DMS114 treated with DMSO at 0.1 percent for 48 hours (cell line): Measurements from ENCODE around the gene PTPN23.

Source experiments
- DNase-seq: peaks from one replicate; lab custom pipeline; 2025; ENCODE audit not compliant: unreplicated experiment; lab: John Stamatoyannopoulos, UW

The PTPN23 gene

DNA sequence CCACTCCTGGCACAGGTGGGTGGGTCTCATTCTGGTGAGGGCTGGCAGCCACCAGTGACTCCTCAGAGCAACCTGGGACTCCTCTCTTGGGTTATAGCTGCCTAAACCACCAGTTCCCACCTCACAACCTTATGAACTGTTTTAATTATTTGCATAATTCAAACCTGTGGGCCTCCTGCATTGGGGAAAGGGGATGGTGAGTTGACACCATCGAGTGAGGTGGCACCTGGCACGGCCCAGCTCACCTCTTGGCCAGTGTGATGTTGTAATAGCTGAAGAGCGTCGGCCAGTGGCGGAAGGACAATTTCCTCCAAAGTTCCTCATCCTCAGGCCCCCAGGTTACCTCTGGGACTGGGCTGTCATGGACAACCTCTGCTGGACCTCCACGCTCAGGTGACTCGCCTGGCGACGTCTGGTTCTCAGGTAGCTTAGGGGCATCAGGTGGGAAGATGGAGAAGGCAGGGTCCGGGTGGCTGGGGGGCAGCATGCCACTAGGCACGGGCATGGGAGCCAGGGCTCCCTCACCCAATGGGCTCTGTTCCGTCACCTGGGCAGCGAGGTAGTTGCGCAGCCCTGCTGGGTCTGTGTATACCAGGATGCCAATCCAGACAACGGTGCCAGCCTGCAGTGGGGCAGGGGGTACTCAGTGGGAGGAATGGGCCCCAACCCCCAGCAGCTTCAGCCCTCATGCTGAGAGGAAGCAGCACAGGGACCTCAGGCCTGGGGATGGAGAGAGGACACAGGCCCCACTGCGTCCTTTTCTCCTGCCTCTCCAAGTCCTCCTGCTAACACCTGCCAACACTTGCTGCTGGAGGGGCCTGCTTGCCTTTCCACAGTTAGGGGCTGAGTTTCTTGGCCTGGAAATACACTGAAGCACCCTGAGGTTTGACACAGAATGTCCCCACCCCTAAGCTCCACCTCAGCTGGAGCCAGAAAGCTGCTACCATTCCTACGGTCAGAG, 38.5 kb downstream of the PTPN23 start:
- DNase-seq, result no peak

DNA sequence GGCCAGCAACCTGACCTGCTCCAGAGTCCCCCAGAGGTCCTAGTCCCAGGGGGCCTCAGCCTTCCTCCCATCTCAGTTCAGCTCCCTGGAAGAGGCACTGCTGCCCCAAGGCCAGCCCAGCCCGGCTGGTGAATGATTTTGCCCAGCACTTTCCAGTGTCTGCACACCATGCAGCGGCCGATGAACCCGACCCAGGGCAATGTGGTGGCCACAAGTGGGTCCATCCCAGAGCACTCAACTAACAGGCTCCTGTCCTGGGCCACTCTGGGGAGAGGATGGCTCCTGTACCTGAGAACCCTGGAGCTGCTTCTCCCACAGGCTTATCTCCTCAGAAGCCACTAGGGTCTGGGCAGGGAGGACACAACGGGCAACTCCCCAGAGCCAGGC, 39.2 kb downstream of the PTPN23 start:
- DNase-seq, result no peak

DNA sequence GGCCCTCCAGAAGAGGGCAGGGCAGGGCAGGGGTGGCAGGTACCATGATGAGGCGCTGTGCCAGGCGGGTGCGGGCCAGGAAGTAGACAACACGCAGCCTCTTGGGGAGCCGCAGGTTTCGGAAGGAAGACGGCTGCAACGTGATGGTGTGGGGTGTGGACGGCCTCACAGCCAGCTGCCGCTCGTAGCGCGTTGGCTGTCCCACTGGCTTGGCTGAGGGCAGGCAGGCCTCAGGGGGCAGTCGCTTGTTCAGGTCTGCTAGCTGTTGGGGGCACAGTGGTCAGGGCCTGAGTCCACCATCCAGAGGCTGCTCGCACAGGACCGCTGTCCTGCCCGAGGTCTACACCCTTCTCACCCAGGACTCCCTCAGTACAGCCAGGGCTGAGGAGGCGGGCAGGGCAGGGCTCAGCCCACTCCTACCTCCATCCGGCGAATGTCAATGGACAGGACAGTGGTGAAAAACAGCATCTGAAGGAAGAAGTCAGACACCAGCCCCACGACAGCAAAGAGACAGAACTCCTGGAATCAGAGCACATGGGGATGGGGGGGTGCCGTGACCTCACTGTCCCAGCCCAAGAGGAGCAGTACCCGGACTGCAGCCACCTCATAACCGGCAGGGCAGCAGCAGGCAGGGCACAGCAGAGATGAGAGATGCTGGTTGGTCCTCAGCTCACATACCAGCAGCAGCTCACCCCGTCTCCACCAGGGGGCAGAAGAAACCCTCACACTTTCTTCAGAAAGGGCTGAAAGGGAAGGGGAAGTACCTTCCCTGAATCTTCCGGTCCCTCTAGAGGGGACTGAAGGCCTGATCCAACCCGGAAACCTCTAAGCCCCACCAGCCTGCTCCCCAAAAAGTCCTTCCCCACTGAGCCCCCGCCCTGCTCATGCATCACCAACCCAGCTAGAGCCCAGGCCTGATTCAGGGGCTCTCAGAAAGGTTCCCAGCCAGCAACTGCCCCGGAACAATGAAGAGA, 40.0 kb downstream of the PTPN23 start:
- peak; percentile 73 for DNase-seq

DNA sequence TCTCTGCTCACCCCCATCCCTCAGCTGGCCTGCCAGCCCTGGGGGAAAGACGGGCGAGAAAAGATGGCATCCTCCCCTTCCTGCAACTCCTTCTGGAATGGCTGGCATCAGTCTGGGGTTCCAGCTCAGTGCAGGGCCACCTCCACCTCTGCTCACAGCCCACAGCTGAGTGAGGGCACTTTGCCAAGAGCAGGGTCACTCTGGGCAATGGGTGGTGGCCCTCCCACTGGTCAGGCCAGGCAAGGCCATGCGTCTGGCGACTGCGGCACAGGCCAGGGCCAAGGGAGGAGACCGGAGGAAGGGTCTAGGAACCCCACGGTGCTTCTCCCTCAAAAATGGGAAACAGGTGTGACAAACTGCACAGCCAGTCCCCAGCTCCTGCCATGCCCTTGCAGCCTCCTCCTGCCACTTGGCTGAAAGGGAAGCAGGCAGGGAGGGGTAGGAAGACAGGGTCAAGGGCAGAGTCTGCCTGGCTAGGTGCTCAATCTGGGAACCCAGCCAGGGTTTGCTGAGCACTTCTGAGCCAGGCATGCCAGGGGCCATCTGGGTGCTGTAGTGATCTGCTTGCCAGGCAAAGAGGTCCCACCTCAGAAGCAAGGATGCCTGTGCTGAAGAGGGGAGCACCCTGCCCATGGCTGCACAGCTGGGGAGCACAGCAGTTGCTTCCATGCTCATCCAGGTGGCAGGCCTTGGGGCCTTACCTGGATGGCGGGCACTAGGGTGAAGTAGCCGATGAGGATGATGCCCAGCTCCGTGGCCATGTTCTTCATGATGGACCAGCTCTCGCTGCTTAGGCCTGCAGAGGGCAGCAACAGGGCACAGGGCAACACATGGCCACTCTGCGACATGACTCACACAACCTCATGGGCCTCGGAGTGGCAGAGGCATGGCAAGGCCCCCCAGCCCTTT, 41.2 kb downstream of the PTPN23 start:
- no peak for DNase-seq

DNA sequence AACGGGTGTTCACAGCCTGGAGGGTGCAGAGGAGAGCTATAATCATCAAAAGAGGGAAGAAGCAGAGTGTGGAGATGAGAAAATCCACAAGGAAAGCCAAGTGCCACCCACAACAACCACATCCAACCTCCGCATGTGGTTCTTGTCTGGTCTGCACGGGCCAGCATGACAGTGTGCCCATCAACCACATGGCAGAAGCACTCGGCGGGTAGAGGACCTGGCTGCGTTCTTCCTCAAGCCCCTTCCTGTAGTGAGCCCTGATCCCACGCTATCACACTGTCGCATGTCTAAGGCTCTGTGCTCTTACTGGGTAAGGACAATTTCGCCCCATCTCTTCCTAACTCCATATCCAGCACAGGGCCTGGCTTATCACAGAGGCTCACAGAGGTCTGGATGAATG, 41.9 kb downstream of the PTPN23 start:
- DNase-seq, result no peak

DNA sequence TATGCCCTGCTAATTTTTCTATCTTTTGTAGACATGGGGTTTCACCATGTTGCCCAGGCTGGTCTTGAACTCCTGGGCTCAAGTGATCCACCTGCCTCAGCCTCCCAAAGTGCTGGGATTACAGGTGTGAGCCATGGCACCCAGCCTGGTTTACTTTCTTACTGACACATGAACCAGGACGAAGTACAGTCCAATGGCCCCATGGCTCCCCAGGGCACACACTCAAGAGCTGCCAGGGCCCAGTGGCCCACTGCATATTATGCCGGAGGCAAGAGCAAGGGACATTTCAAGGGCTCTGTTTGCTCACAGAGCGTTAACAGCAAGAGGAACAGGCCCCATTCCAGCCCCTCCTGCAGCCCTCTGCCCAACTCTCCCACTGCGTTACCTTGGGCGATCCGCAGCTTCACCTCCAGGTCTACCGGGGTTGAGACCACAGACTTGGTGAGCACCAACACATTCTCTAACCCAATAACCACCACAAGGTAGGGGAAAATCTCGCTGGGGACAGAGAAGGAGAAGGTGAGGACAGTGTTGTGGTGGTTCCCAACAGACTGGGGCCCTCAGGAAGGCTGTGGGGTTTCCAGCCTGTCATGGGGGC, 42.8 kb downstream of the PTPN23 start:
- no peak for DNase-seq

DNA sequence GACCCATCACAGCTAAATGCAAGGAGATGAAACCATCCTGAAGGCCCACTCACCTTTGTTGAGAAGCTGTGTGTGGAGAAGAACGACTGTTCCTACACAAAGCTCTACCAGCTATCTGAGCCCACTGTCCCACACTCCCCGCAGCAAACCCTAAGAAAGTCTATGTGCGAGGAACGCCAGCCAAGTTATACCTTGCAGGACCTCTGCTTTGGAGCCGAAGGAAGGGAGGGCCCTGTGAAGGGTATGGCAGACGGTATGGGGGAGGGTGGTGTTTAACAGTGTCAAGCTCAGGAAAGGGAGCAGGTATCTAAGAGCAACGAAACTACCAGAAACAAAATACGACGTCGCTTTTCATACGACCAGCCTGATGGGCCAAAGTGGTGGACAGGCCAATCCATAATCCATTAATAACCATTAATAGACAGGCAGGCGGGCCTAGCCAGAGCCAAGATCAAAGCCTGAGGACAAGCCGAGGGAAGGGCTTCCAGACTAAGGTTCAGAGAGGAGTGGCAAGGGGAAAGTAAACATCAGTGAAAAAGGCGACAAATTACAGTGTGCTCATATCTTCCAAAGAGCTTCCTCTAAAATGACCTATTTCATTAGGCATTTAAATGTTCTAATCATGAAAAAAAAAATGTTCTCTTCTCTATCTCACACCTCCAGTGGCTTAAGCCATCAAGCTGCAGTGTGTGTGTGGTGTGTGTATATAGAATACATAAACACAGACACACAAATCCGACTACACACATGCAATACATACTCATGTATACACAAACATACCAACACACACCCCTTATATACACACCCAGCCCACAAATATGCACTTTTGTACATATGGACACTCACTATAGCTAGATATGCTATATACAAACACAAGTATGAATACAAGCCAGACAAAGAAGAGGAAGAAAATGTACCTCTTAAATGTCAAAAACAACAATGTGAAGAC, 43.9 kb downstream of the PTPN23 start:
- no peak for DNase-seq

DNA sequence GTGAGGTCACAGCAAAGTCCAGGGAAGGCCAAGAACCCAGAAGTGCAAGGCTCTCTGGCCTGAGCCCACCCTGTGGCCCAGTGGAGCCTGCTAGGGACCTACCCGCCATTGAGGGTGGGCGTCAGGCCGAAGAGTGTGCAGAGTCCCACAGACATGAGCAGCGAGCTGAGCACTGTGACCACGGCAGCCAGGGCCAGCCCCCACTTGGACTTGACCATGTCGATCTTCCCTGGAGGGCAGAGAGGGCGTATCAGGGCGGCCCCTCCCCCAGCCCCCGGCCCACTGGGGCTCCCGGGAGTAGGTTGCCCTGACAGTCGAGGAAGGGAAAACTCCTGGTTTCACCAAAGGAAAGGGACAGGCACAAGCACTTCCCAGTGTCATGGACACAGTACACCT, 44.6 kb downstream of the PTPN23 start:
- no peak for DNase-seq

DNA sequence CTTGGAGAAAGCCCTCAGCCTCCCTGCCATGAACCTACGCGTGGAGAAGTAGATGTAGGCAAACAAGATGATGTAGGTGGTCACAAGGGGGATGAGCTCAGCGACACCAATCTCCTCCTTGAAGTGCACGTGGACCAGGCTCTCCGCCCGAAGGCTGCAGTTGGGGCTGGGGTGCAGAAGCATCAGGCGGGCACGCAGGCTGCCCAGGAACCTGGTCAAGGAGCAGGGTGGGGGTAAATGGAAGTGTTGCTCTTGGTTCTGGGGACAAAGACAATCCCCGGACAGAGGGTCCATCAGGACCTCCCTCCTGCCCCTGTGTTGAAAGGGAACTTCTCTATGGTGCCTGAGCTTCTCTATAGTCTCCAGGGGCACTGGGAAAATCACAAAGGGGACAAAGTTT, 45.1 kb downstream of the PTPN23 start:
- no peak for DNase-seq

DNA sequence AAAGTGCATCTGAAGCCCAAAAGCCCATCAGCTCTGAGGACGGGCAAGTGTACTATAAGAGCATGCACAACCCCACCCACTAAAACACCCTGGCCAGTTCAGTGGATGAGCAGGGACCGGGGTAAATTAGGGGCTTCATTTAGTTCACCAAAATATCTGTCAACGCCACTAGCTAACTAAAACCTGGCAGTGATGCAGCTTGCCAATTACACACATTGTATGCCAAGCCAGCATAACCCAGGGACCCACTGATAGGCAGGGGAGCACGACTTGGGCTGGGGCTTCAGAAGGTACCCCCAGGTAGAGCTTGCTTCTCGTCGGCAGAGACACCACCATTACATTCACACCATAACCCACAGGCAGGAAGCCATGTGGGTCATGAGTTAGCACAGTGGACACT, 47.0 kb downstream of the PTPN23 start:
- no peak for DNase-seq

DNA sequence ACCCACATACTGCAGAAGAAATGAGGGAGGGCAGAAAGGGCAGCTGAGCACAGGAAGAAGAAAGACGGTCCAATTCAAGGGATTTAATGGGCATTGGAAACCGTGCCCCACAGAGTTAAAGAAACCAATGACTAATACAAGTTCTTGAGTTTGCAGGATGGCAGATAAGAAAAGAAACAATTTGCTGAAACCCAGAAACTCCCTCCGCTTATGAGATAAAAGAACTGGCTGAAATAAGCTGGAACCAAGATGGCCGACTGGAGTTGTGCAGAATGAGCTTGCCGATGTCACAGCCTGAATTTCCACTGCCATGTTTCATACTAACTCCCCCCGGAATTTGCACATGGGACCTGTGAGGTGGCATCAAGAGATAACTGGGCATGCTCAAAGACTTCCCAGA, 47.8 kb downstream of the PTPN23 start:
- no peak for DNase-seq

DNA sequence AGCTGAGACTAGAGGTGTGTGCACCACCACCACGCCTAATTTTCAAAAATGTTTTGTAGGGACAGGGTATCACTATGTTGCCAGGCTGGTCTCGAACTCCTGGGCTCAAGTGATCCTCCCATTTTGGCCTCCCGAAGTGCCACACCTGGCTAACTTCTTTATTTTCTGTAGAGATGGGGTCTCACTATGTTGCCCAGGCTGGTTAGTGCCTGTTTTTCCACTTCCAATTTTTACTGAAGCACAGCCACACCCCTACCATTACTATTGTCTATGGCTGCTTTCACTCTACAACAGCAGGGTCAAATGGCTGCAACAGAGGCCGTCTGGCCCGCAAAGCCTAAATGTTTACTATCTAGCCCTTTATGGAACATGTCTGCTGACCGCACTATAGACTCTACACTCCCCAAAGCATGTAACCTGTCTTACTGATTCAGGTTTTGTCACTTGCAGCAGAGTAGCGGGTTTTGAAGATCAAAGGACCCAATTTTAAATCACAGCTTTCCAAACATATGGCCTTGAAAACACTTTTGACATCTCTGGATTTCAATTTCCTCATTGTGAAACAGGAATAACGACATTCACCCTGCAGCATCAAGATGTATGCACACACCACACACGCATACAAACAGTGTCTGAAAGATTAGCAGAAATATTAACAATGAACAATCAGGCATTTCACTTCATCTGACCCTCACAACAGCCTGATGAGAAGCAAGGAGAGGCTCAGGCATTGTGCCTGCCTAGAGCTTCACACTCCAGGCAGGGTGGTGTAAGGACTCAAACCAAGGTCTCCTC, 48.9 kb downstream of the PTPN23 start:
- no peak for DNase-seq

DNA sequence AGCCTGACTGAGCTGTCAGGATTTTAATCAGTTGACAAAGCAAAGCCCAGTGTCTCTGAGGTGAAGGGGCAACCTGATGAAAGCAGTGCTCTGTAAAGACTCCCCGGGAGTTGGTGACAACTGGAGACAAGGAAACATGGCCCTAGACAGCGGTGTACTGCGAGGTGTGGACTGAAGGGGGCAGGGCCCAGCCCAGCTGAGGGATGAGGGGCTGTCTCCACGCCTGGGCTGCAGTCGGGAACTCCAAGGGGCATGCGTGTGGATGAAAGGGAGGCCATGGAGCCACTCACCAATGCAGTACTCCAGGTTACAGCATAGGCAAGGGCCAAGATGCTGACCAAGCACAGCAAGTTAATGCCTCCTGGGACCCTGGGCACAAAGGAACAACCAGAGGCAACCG, 49.8 kb downstream of the PTPN23 start:
- no peak for DNase-seq

DNA sequence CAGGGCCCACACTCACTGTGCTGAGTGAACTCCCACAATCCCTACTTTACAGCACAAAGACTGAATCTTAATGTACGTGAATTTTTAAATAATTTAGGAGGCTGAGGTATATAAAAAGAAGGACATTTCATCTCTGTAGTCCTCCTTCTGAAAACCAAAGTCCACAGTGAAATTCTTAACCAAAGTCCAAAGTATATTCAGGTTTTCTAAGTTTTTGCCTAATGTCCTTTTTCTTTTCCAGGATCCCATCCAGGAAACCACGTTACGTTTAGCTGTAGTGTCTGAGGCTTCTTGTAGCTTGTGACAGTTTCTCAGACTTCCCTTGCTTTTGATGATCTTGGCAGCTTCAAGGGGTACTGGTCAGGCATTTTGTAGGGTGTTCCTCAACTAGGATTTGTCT, 50.4 kb downstream of the PTPN23 start:
- DNase-seq, result no peak

DNA sequence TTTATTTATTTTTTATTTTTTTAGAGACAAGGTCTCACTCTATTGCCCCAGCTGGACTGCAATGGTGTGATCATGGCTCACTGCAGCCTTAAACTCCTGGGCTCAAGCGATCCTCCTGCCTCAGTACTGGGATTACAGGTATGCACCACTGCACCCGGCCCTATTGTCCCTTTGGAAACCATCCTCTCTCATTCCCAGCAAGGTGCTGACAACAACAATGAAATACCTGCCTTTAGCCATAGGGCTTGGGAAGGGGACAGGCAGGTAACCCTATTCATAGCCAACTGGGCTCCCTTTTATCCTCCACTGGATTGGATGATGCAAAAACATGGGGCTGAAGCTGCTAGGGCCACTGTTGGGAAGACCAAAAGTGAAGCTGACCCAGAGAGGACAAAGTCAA, 51.9 kb downstream of the PTPN23 start:
- DNase-seq, result no peak

DNA sequence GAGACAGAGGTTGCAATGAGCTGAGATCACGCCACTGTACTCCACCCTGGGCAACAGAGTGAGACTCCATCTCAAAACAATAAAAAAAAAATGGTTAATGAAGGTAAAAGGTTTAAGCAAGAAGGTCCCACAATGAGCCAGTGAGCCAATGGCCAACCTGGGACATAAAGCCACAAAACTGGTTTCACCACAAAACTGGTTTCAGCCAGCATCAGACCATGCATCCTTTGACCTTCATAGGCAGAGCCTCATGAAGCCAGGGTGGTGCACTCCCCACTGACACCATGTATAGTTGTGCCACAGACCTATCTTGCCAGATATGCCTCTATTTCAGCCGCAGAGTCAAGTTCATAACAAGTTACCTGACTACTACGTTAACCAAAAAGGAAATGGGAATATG, 53.0 kb downstream of the PTPN23 start:
- no peak for DNase-seq

DNA sequence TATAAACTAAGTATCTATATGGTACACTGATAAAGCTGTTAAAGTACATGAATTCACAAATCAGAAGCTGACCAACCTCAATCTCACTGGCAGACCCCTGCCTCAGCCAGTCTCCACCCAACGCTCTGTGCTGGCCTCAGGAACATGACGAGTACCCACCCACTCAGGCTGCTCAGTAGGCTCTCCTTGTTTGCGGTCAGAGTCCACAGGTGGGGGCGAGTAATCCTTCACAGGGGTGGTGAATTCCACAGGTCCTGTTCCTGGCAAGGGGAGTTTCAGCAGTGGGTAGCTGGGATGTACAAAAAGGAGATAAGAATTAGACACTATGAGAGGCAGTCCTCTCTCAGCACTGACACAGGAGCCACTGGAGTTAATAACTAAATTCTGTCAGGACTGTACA, 54.0 kb downstream of the PTPN23 start:
- DNase-seq, result no peak

DNA sequence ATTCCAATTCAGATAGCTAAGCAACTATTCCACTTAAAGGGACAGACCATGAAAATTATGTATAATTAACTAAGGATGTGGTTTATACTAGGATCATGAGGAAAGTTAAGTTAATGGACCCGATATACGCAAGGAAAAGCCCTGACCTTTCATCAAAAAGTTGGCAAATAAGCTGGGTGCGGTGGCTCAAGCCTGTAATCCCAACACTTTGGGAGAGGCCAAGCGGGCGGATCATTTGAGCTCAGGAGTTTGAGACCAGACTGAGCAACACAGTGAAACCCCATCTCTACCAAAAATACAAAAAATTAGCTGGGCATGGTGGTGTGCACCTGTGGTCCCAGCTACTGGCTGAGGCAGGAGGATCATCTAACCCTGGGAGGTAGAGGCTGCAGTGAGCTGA, 55.4 kb downstream of the PTPN23 start:
- no peak for DNase-seq

DNA sequence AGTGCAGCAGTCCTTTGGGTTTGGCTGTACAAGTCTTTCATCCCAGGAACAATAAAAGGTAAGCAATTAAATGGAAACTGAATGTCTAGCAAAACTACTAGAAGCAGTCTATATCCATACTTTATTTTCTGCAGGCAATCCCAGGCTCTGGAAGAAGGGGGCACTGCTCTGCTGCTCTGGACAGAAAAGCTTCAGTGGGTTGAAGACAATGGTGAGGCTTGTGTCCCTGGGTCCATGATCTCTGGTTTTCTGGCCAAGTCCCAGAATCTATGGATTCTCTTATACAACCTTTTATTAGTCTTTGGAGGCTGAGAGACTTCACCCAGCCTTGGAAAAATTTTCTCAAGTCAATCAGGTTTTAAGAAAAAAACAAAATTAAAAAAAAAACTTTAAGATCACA, 59.3 kb downstream of the PTPN23 start:
- no peak for DNase-seq
